NCI-H2081 treated with DMSO at 0.1 percent for 48 hours (cell line): ENCODE measurements around the gene CDC42.

Source experiments
- DNase-seq: peaks from one replicate; lab custom pipeline; 2025; lab: John Stamatoyannopoulos, UW

Gene CDC42

GRCh38 chr1:22129501-22130117, 77.1 kb downstream of the CDC42 start:
- no peak for DNase-seq

- no peak for DNase-seq
Observed at GRCh38 chr1:22131062-22131461, 78.6 kb downstream of the CDC42 start.

- no peak for DNase-seq
Observed at GRCh38 chr1:22131875-22132486, 79.5 kb downstream of the CDC42 start.

- no peak for DNase-seq
Observed at GRCh38 chr1:22132517-22133235, 80.2 kb downstream of the CDC42 start.

GRCh38 chr1:22133247-22133930, 80.9 kb downstream of the CDC42 start:
- DNase-seq = no peak

- no peak for DNase-seq
Observed at GRCh38 chr1:22133931-22134324, 81.4 kb downstream of the CDC42 start.

- DNase-seq = no peak
Observed at GRCh38 chr1:22137004-22137720, 84.7 kb downstream of the CDC42 start.

GRCh38 chr1:22139066-22139594, 86.6 kb downstream of the CDC42 start:
- DNase-seq = peak; percentile 28

GRCh38 chr1:22139817-22140216, 87.3 kb downstream of the CDC42 start:
- no peak for DNase-seq
